Activated effector memory CD4-positive, alpha-beta T cell treated with anti-CD3 and anti-CD28 coated beads, Interleukin-2, amount 50 U/mL, for 16 hours (primary cell): Measurements from ENCODE around the gene EIF4E2.
A peak's percentile ranks its signal among the peaks of the same experiment; 100 is the strongest.

Experiments
- DNase-seq: peaks from one replicate; pipeline ENCODE4 v3.0.0-alpha.2; 2020

The EIF4E2 gene

GRCh38 chr2:232550354-232551249 is at the start of gene EIF4E2, which contains the start of gene TIGD1:
Gene EIF4E2, plus strand, starts transcription at chr2:232550689. Its CDS starts 36 bp downstream, at chr2:232550725.
Gene TIGD1, minus strand, starts transcription at chr2:232550557. Its CDS starts 675 bp downstream, at chr2:232549882.
- peak; percentile 97 for DNase-seq

- no peak for DNase-seq
These were observed 49.1 kb upstream of the EIF4E2 start for GRCh38 chr2:232501331-232501771.

- no peak for DNase-seq
These were observed 48.6 kb upstream of the EIF4E2 start for GRCh38 chr2:232501794-232502390.

- no peak for DNase-seq
These were observed 48.0 kb upstream of the EIF4E2 start for GRCh38 chr2:232502511-232502910.

GRCh38 chr2:232502911-232503808 is 47.3 kb upstream of the EIF4E2 start:
- DNase-seq, result peak; percentile 78

- no peak for DNase-seq
These were observed 46.6 kb upstream of the EIF4E2 start for GRCh38 chr2:232503809-232504323.

- no peak for DNase-seq
These were observed 46.1 kb upstream of the EIF4E2 start for GRCh38 chr2:232504438-232504837.

- no peak for DNase-seq
These were observed 44.6 kb upstream of the EIF4E2 start for GRCh38 chr2:232505856-232506255.

- DNase-seq, result no peak
These were observed 43.8 kb upstream of the EIF4E2 start for GRCh38 chr2:232506709-232507108.

- DNase-seq, result no peak
These were observed 42.2 kb upstream of the EIF4E2 start for GRCh38 chr2:232508251-232508650.

GRCh38 chr2:232511336-232511890 is 39.1 kb upstream of the EIF4E2 start:
- DNase-seq, result no peak

GRCh38 chr2:232512602-232513001 is 37.9 kb upstream of the EIF4E2 start:
- no peak for DNase-seq

GRCh38 chr2:232513353-232513752 is 37.1 kb upstream of the EIF4E2 start:
- no peak for DNase-seq

GRCh38 chr2:232515639-232516038 is 34.9 kb upstream of the EIF4E2 start:
- no peak for DNase-seq

GRCh38 chr2:232516551-232516950 is 33.9 kb upstream of the EIF4E2 start:
- DNase-seq, result no peak

GRCh38 chr2:232518844-232519243 is 31.6 kb upstream of the EIF4E2 start:
- no peak for DNase-seq

- DNase-seq, result no peak
These were observed 30.7 kb upstream of the EIF4E2 start, which contains the start of gene PRSS56 for GRCh38 chr2:232519581-232520438. Gene PRSS56, plus strand, starts transcription at chr2:232520388. Its CDS starts 211 bp downstream, at chr2:232520599.

GRCh38 chr2:232520489-232520888 is 30.0 kb upstream of the EIF4E2 start:
- DNase-seq, result no peak

- DNase-seq, result no peak
These were observed 29.4 kb upstream of the EIF4E2 start for GRCh38 chr2:232521098-232521497.

GRCh38 chr2:232521959-232522622 is 28.4 kb upstream of the EIF4E2 start:
- peak; percentile 88 for DNase-seq
